H7 (cell line): ENCODE data around the gene RPP38. TPM values are rescaled to one million over a fixed set of nuclear protein-coding genes. Genes with fewer than 3 reads are reported as not detected.

Experiments used
- DNase-seq: peaks from one replicate; pipeline ENCODE4 v3.0.0; 2012
- H3K27me3 ChIP-seq: 2 replicates; pipeline ENCODE4 v1.6.0; 2011; ENCODE audit warnings: mild to moderate bottlenecking, low read length; ENCODE audit not compliant: control insufficient read depth, insufficient read depth
- H3K36me3 ChIP-seq: replicated peaks from 2 replicates; pipeline ENCODE4 v1.5.1; 2011; ENCODE audit warnings: low read length; ENCODE audit not compliant: control insufficient read depth, insufficient read depth
- H3K4me3 ChIP-seq: 2 replicates; pipeline ENCODE4 v1.5.1; 2011; ENCODE audit warnings: low read depth, mild to moderate bottlenecking, control low read depth, low read length, moderate library complexity; ENCODE audit not compliant: insufficient read depth
- total RNA-seq: library from RNA; depleted of rRNA; stranded (reverse); fragments of >200 nt; shearing (Covaris generic); gene quantifications from 2 replicates; pipeline ENCODE4 v1.2.3, GENCODE V29; 2014

RPP38 gene
- total RNA-seq, 1 experiment from 2014 or later, result 17.5 TPM

- Histone ChIP-seq H3K4me3 (peak within 1 kb of the TSS; percentile 73), H3K27me3 (peaks cover 1% of the 10 kb centered on the region; the same call in 1 of the 2 replicates), H3K36me3 (no peaks in the 10 kb centered on the region)
- peak; percentile 98 for DNase-seq
Observed at GRCh38 chr10:15088428-15089261, 8.5 kb upstream of the RPP38 start, which contains the start of gene ACBD7. ACBD7 (minus strand) TSS chr10:15088776; CDS start chr10:15088728, 48 bp downstream.

GRCh38 chr10:15091418-15091817 is 5.7 kb upstream of the RPP38 start:
- no peak for DNase-seq
- H3K4me3 ChIP-seq, result no peak overlapping the region
- no peaks in the 10 kb centered on the region for H3K36me3 ChIP-seq
- H3K27me3 ChIP-seq, result peaks cover 3% of the 10 kb centered on the region; the same call in 1 of the 2 replicates

- no peaks in the 10 kb centered on the region for H3K36me3 ChIP-seq
- no peak for DNase-seq
- peaks cover 3% of the 10 kb centered on the region; the same call in 1 of the 2 replicates for H3K27me3 ChIP-seq
- no peak overlapping the region for H3K4me3 ChIP-seq
Observed at GRCh38 chr10:15092855-15093408, 4.2 kb upstream of the RPP38 start.

GRCh38 chr10:15096661-15097010 is 519 bp upstream of the RPP38 start:
- H3K36me3 ChIP-seq, result no peaks in the 10 kb centered on the region
- peaks cover 3% of the 10 kb centered on the region; the same call in 1 of the 2 replicates for H3K27me3 ChIP-seq

GRCh38 chr10:15099886-15100285 is 2.7 kb downstream of the RPP38 start:
- no peak for DNase-seq
- peaks cover 9% of the 10 kb centered on the region for H3K36me3 ChIP-seq

More at GRCh38 chr10:15096661-15097010, 519 bp upstream of the RPP38 start:
- peak overlapping the region; percentile 92 for H3K4me3 ChIP-seq
- no peak for DNase-seq

GRCh38 chr10:15103513-15103912 is 6.4 kb downstream of the RPP38 start:
- Histone ChIP-seq H3K27me3 (no peaks in the 10 kb centered on the region), H3K4me3 (no peak overlapping the region), H3K36me3 (peaks cover 9% of the 10 kb centered on the region)
- DNase-seq, result no peak

More at GRCh38 chr10:15099886-15100285, 2.7 kb downstream of the RPP38 start:
- Histone ChIP-seq H3K27me3 (peaks cover 2% of the 10 kb centered on the region; the same call in 1 of the 2 replicates), H3K4me3 (no peak overlapping the region)

- H3K4me3 ChIP-seq, result no peak overlapping the region
- H3K36me3 ChIP-seq, result peaks cover 9% of the 10 kb centered on the region
- H3K27me3 ChIP-seq, result no peaks in the 10 kb centered on the region
- DNase-seq, result peak; percentile 75
Observed at GRCh38 chr10:15106352-15107013, 9.3 kb downstream of the RPP38 start.

GRCh38 chr10:15112657-15113056 is 15.5 kb downstream of the RPP38 start:
- peak; percentile 59 for DNase-seq
- H3K36me3 ChIP-seq, result no peaks in the 10 kb centered on the region; the same call in 1 of the 2 replicates
- H3K4me3 ChIP-seq, result no peak overlapping the region
- H3K27me3 ChIP-seq, result no peaks in the 10 kb centered on the region

GRCh38 chr10:15113766-15114165 is 16.6 kb downstream of the RPP38 start:
- Histone ChIP-seq H3K4me3 (no peak overlapping the region), H3K27me3 (no peaks in the 10 kb centered on the region), H3K36me3 (no peaks in the 10 kb centered on the region)
- DNase-seq, result no peak

- Histone ChIP-seq H3K27me3 (no peaks in the 10 kb centered on the region), H3K36me3 (peaks cover 5% of the 10 kb centered on the region)
Observed at GRCh38 chr10:15116225-15116624, 19.1 kb downstream of the RPP38 start.

GRCh38 chr10:15118615-15119014 is 21.5 kb downstream of the RPP38 start:
- DNase-seq, result no peak
- H3K4me3 ChIP-seq, result no peak overlapping the region
- no peaks in the 10 kb centered on the region for H3K27me3 ChIP-seq
- peaks cover 5% of the 10 kb centered on the region for H3K36me3 ChIP-seq

More at GRCh38 chr10:15116225-15116624, 19.1 kb downstream of the RPP38 start:
- DNase-seq, result no peak
- no peak overlapping the region for H3K4me3 ChIP-seq

GRCh38 chr10:15120523-15120922 is 23.4 kb downstream of the RPP38 start:
- Histone ChIP-seq H3K4me3 (no peak overlapping the region), H3K36me3 (peaks cover 5% of the 10 kb centered on the region), H3K27me3 (no peaks in the 10 kb centered on the region)
- DNase-seq, result no peak

GRCh38 chr10:15121707-15122106 is 24.6 kb downstream of the RPP38 start:
- H3K27me3 ChIP-seq, result no peaks in the 10 kb centered on the region
- H3K4me3 ChIP-seq, result no peak overlapping the region
- peaks cover 7% of the 10 kb centered on the region for H3K36me3 ChIP-seq
- no peak for DNase-seq

GRCh38 chr10:15122477-15123030 is 25.4 kb downstream of the RPP38 start:
- Histone ChIP-seq H3K36me3 (peaks cover 7% of the 10 kb centered on the region), H3K4me3 (no peak overlapping the region), H3K27me3 (no peaks in the 10 kb centered on the region)
- no peak for DNase-seq
